ENCODE data around the gene MMEL1. TPM values are rescaled to one million over a fixed set of nuclear protein-coding genes. Genes with fewer than 3 reads are reported as not detected.

The MMEL1 gene
- total RNA-seq, 1 experiment from 2014 or later: 0.46 TPM

DNA sequence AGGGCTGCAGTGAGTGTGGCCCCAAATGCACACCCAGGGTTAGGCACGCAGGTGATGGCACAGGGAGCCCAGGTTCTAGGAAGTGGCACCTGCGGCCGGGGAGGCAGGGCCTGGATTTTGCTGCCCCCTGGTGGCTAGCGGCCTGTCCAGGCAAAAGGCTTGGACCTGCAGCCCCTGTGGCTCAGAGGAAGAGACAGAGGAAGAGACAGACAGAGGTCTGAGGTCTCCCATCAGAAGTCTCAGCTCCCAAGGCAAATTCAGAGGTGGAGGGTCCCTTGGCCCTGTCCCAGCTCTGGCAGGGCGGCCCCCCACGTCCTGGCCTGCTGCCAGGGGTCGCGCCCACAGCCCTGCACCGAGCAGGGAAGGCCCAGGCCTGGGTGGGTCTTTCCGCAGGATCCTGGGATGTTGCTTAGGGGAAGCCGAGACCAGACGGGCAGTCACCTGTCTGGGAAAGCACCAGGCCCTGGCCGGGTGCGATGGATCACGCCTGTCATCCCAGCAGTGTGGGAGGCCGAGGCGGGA is 84.7 kb downstream of the MMEL1 start:
- Histone ChIP-seq H3K4me1 (ENCODE audit: control insufficient read depth, insufficient read depth, low read length) (peaks cover 46% of the 10 kb centered on the region), H3K36me3 (ENCODE audit: control insufficient read depth, insufficient read depth, low read length) (no peaks in the 10 kb centered on the region), H3K4me3 (ENCODE audit: low read depth in 2 of 2, low read length in 2 of 2) (peak overlapping the region; percentile 60 to 76; a peak in 3 of 4 replicates), H3K27me3 (ENCODE audit: control insufficient read depth, insufficient read depth, low read length) (no peaks in the 10 kb centered on the region), H3K27ac (ENCODE audit: low read length) (peak overlapping the region; percentile 79), H3K9me3 (ENCODE audit: control insufficient read depth, insufficient read depth, low read depth, low read length) (no peaks in the 10 kb centered on the region)
- CTCF ChIA-PET: interaction anchor here (0.6 to 1.8 kb wide), 4 partner anchors 78 to 141 kb away, joined by 3 to 7 read pairs (median 3); no protein-coding TSS in a partner anchor
- no peak for DNase-seq (ENCODE audit: low read depth, low spot score)
- in situ Hi-C loops (cut with HindIII; ENCODE audit: low pct_unique_long_range_greater_than_20kb, low sequenced_read_pairs) (no loop called here), intact Hi-C loops (cut with micrococcal nuclease; ENCODE audit: unreplicated experiment) (loop anchor here (10.0 kb wide), 1 partner anchor 83 kb away; no protein-coding TSS in a partner anchor)
- TF ChIP-seq, protein P1, sequence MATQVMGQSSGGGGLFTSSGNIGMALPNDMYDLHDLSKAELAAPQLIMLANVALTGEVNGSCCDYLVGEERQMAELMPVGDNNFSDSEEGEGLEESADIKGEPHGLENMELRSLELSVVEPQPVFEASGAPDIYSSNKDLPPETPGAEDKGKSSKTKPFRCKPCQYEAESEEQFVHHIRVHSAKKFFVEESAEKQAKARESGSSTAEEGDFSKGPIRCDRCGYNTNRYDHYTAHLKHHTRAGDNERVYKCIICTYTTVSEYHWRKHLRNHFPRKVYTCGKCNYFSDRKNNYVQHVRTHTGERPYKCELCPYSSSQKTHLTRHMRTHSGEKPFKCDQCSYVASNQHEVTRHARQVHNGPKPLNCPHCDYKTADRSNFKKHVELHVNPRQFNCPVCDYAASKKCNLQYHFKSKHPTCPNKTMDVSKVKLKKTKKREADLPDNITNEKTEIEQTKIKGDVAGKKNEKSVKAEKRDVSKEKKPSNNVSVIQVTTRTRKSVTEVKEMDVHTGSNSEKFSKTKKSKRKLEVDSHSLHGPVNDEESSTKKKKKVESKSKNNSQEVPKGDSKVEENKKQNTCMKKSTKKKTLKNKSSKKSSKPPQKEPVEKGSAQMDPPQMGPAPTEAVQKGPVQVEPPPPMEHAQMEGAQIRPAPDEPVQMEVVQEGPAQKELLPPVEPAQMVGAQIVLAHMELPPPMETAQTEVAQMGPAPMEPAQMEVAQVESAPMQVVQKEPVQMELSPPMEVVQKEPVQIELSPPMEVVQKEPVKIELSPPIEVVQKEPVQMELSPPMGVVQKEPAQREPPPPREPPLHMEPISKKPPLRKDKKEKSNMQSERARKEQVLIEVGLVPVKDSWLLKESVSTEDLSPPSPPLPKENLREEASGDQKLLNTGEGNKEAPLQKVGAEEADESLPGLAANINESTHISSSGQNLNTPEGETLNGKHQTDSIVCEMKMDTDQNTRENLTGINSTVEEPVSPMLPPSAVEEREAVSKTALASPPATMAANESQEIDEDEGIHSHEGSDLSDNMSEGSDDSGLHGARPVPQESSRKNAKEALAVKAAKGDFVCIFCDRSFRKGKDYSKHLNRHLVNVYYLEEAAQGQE (IDR thresholded peaks at IDR 0.05; ENCODE audit: insufficient read depth in 1 of 2, low read depth in 2 of 2, low read length in 1 of 2): 0 out of 4 replicates have a peak, but pooled peaks of 1 of the 2 experiments have one; percentile 40
- TF ChIP-seq POLR2AphosphoS5 (IDR thresholded peaks at IDR 0.05; ENCODE audit: low read depth, low read length) (no peak; the same call in 1 of the 2 replicates), CTCF (IDR thresholded peaks at IDR 0.05) (peak; percentile 97)
- no TSS peak for BruUV-seq (replicated peaks)
- peak; percentile 54 for ATAC-seq
- POLR2A ChIA-PET: interaction anchor here (0.6 kb wide), 2 partner anchors 53 to 1125 kb away, joined by 5 read pairs; no protein-coding TSS in a partner anchor

- DNase-seq (ENCODE audit: low read depth, low spot score) (no peak), ATAC-seq (no peak)
- Histone ChIP-seq H3K4me3 (ENCODE audit: low read depth in 2 of 2, low read length in 2 of 2) (peak overlapping the region; percentile 60 to 76), H3K9me3 (ENCODE audit: control insufficient read depth, insufficient read depth, low read depth, low read length) (no peaks in the 10 kb centered on the region), H3K27ac (ENCODE audit: low read length) (peak overlapping the region; percentile 79), H3K4me1 (ENCODE audit: control insufficient read depth, insufficient read depth, low read length) (peaks cover 52% of the 10 kb centered on the region), H3K27me3 (ENCODE audit: control insufficient read depth, insufficient read depth, low read length) (no peaks in the 10 kb centered on the region), H3K36me3 (ENCODE audit: control insufficient read depth, insufficient read depth, low read length) (no peaks in the 10 kb centered on the region)
- in situ Hi-C loops (cut with HindIII; ENCODE audit: low pct_unique_long_range_greater_than_20kb, low sequenced_read_pairs) (no loop called here), intact Hi-C loops (cut with micrococcal nuclease; ENCODE audit: unreplicated experiment) (loop anchor here (2.0 to 10.0 kb wide), 2 partner anchors 83 to 135 kb away; partner anchors contain the start of gene PEX10)
- no TSS peak for BruUV-seq (replicated peaks)
- TF ChIP-seq, protein P1 (IDR thresholded peaks at IDR 0.05; ENCODE audit: insufficient read depth in 1 of 2, low read depth in 2 of 2, low read length in 1 of 2): no peak
- 0 out of 2 replicates have a peak, but pooled peaks have one; percentile 21 for TF ChIP-seq POLR2AphosphoS5 (IDR thresholded peaks at IDR 0.05; ENCODE audit: low read depth, low read length)
- CTCF ChIA-PET: interaction anchor here (0.6 to 1.8 kb wide), 5 partner anchors 9 to 156 kb away, joined by 3 to 7 read pairs (median 3); partner anchors contain the start of genes MORN1 and RER1
- POLR2A ChIA-PET: no interaction called here
Observed at GRCh38 chr1:2547210-2548067, 85.4 kb downstream of the MMEL1 start.

Measured in Panc1 (cell line).